H1 (cell line): ENCODE data around the gene POM121C. TPM values are rescaled to one million over a fixed set of nuclear protein-coding genes. Genes with fewer than 3 reads are reported as not detected.
A peak's percentile ranks its signal among the peaks of the same experiment; 100 is the strongest.
"Not testable (repeated sequence)": the region's sequence is repeated elsewhere in the genome, so short reads cannot be mapped to it uniquely, and the experiment has no call there.

Source experiments
- CTCF ChIA-PET: fragments of 300-600 bp; sonication (Branson Sonifier 250); formaldehyde crosslinking; loops from one replicate; lab custom pipeline; 2021; ENCODE audit not compliant: partially characterized antibody; lab: Charles Lee
- POLR2A ChIA-PET: fragments of 300-600 bp; sonication (Branson Sonifier 250); formaldehyde crosslinking; loops from one replicate; lab custom pipeline; 2021; ENCODE audit warnings: inconsistent platforms; ENCODE audit not compliant: partially characterized antibody; lab: Charles Lee
- DNase-seq, 2 experiments: peaks; one replicate each; pipeline versions ENCODE4 v3.0.0 to v3.0.0-alpha.2; 2010 to 2022; ENCODE audit warnings: low spot score in 2 of 2, low read depth in 1 of 2, mixed read lengths in 1 of 2
- FAIRE-seq: peaks from 2 replicates; lab custom pipeline; 2011; peaks lifted over from hg19 to GRCh38; lab: Jason Lieb, UNC
- H2AFZ ChIP-seq: 2 replicates; pipeline ENCODE4 v1.8.1; 2012; ENCODE audit warnings: low read length, inconsistent platforms
- H2AK5ac ChIP-seq: 2 replicates; pipeline ENCODE4 v1.6.1; 2013; ENCODE audit warnings: low read depth, low read length
- H2BK120ac ChIP-seq: replicated peaks from 2 replicates; pipeline ENCODE3; 2013; ENCODE audit warnings: low read depth, low read length, inconsistent platforms
- H2BK12ac ChIP-seq: 2 replicates; pipeline ENCODE4 v1.6.1; 2013; ENCODE audit warnings: low read depth, low read length
- H2BK15ac ChIP-seq: 2 replicates; pipeline ENCODE4 v1.6.1; 2013; ENCODE audit warnings: low read length
- H2BK20ac ChIP-seq: 2 replicates; pipeline ENCODE4 v1.6.1; 2013; ENCODE audit warnings: low read length
- H2BK5ac ChIP-seq: 2 replicates; pipeline ENCODE4 v1.6.1; 2013; ENCODE audit warnings: low read depth, low read length
- H3K14ac ChIP-seq: 2 replicates; pipeline ENCODE4 v1.6.1; 2013; ENCODE audit warnings: inconsistent platforms; ENCODE audit not compliant: insufficient read length
- H3K18ac ChIP-seq: 2 replicates; pipeline ENCODE4 v1.6.1; 2013; ENCODE audit warnings: low read length; ENCODE audit errors: extremely low read depth
- H3K23ac ChIP-seq: 2 replicates; pipeline ENCODE4 v1.6.1; 2013; ENCODE audit warnings: inconsistent platforms; ENCODE audit not compliant: insufficient read length
- H3K23me2 ChIP-seq: 2 replicates; pipeline ENCODE4 v1.6.1; 2013; ENCODE audit warnings: low read depth, low read length
- H3K27ac ChIP-seq: 2 replicates; pipeline ENCODE4 v1.6.1; 2011; ENCODE audit warnings: low read depth, low read length, inconsistent platforms
- H3K27me3 ChIP-seq, 4 experiments: replicated peaks in 1 of 4; 1 replicate in 1 of 4; 2 replicates in 3 of 4; pipeline versions ENCODE4 v1.6.1 to v1.8.1; 2011 to 2013; ENCODE audit warnings: low read length in 3 of 4, mild to moderate bottlenecking in 3 of 4, inconsistent platforms in 2 of 4, mixed read lengths in 2 of 4, moderate library complexity in 1 of 4; ENCODE audit not compliant: control insufficient read depth in 3 of 4, insufficient read depth in 3 of 4; ENCODE audit errors: extremely low read depth in 1 of 4
- H3K36me3 ChIP-seq, 4 experiments: 2 replicates each; pipeline versions ENCODE4 v1.6.1 to v1.8.1; 2011 to 2013; ENCODE audit warnings: mild to moderate bottlenecking in 4 of 4, low read length in 3 of 4, moderate library complexity in 2 of 4, control low read depth in 1 of 4, inconsistent platforms in 1 of 4; ENCODE audit not compliant: insufficient read depth in 4 of 4, control insufficient read depth in 2 of 4
- H3K4ac ChIP-seq: replicated peaks from 2 replicates; pipeline ENCODE3; 2013; ENCODE audit warnings: low read length, low read depth, mixed read lengths, inconsistent platforms; ENCODE audit not compliant: insufficient read length
- H3K4me1 ChIP-seq, 4 experiments: replicated peaks in 1 of 4; 1 replicate in 1 of 4; 2 replicates in 3 of 4; pipeline versions ENCODE4 v1.6.1 to v1.8.1; 2011 to 2013; ENCODE audit warnings: low read length in 3 of 4, inconsistent platforms in 2 of 4, mixed read lengths in 1 of 4; ENCODE audit not compliant: insufficient read depth in 4 of 4, control insufficient read depth in 3 of 4
- H3K4me2 ChIP-seq, 2 experiments: 2 replicates each; pipeline versions ENCODE4 v1.6.1 to v1.8.1; 2011 to 2013; ENCODE audit warnings: low read depth in 2 of 2, low read length in 2 of 2, control low read depth in 1 of 2, inconsistent platforms in 1 of 2, mild to moderate bottlenecking in 1 of 2; ENCODE audit not compliant: insufficient read depth in 1 of 2
- H3K4me3 ChIP-seq, 4 experiments: fragments of 200-600, 300-600 bp in 1 of 4; sonication (generic), shearing (Covaris generic), sonication (Bioruptor Twin) in 1 of 4; 2 replicates each; pipeline versions ENCODE4 v1.5.1 to v1.8.1; 2011 to 2016; ENCODE audit warnings: low read length in 4 of 4, low read depth in 3 of 4, control low read depth in 2 of 4, inconsistent platforms in 2 of 4, mild to moderate bottlenecking in 2 of 4, mixed read lengths in 1 of 4, moderate library complexity in 1 of 4; ENCODE audit not compliant: insufficient read depth in 2 of 4; ENCODE audit errors: extremely low read depth in 1 of 4
- H3K56ac ChIP-seq: replicated peaks from 2 replicates; pipeline ENCODE3; 2013; ENCODE audit warnings: low read depth, mild to moderate bottlenecking, mixed read lengths, low read length, inconsistent platforms; ENCODE audit not compliant: insufficient read length
- H3K79me1 ChIP-seq: 2 replicates; pipeline ENCODE4 v1.6.1; 2013; ENCODE audit warnings: low read depth, low read length, control low read depth
- H3K79me2 ChIP-seq, 2 experiments: 2 replicates each; pipeline versions ENCODE4 v1.6.1 to v1.8.1; 2012 to 2013; ENCODE audit warnings: low read length in 2 of 2, mild to moderate bottlenecking in 2 of 2, inconsistent platforms in 1 of 2; ENCODE audit not compliant: insufficient read depth in 2 of 2, control insufficient read depth in 1 of 2
- H3K9ac ChIP-seq, 4 experiments: replicated peaks in 1 of 4; 1 replicate in 1 of 4; 2 replicates in 3 of 4; pipeline versions ENCODE4 v1.6.1 to v1.8.1; 2011 to 2013; ENCODE audit warnings: low read depth in 3 of 4, low read length in 3 of 4, control low read depth in 2 of 4, mild to moderate bottlenecking in 2 of 4, moderate library complexity in 2 of 4, inconsistent platforms in 1 of 4; ENCODE audit errors: extremely low read depth in 1 of 4
- H3K9me3 ChIP-seq, 2 experiments: 2 replicates each; pipeline versions ENCODE4 v1.6.1 to v1.8.1; 2012 to 2013; ENCODE audit warnings: mild to moderate bottlenecking in 2 of 2, moderate library complexity in 2 of 2, control low read depth in 1 of 2, inconsistent platforms in 1 of 2, low read depth in 1 of 2, low read length in 1 of 2, mixed read lengths in 1 of 2; ENCODE audit not compliant: insufficient read depth in 2 of 2
- H4K20me1 ChIP-seq, 2 experiments: replicated peaks in 1 of 2; 2 replicates each; pipeline versions ENCODE3 to v1.8.1; 2011 to 2013; ENCODE audit warnings: inconsistent platforms in 2 of 2, low read length in 2 of 2, mild to moderate bottlenecking in 1 of 2; ENCODE audit not compliant: insufficient read depth in 2 of 2, control insufficient read depth in 1 of 2
- H4K5ac ChIP-seq: 2 replicates; pipeline ENCODE4 v1.6.1; 2013; ENCODE audit warnings: low read length, low read depth, mixed read lengths, inconsistent platforms; ENCODE audit not compliant: insufficient read length
- H4K8ac ChIP-seq: 2 replicates; pipeline ENCODE4 v1.8.0; 2013; ENCODE audit warnings: mild to moderate bottlenecking, moderate library complexity, low read length, inconsistent platforms; ENCODE audit not compliant: insufficient read depth; ENCODE audit errors: extremely low read depth
- H4K91ac ChIP-seq: replicated peaks from 2 replicates; pipeline ENCODE3; 2013; ENCODE audit warnings: low read length, mixed read lengths, inconsistent platforms; ENCODE audit not compliant: insufficient read length
- WGBS, 2 experiments: shearing (Covaris generic) in 1 of 2; methylation state at CpG; one replicate each; pipeline versions ENCODE4 v1.1.6 to v1.1.7; 2013 to 2015; ENCODE audit warnings: low lambda C conversion rate in 2 of 2, mixed read lengths in 2 of 2, inconsistent platforms in 1 of 2, low coverage in 1 of 2, missing lambda C conversion rate in 1 of 2; ENCODE audit not compliant: insufficient replicate concordance in 2 of 2, insufficient coverage in 1 of 2, insufficient read length in 1 of 2; ENCODE audit errors: extremely low coverage in 1 of 2, missing lambda C conversion rate in 1 of 2; 5-methylcytosine and 5-hydroxymethylcytosine counted together
- polyA plus RNA-seq, 7 experiments: library from polyadenylated mRNA; depleted of rRNA in 3 of 7; stranded (reverse) in 5 of 7; unstranded in 2 of 7; fragments of >200 nt in 5 of 7; fragments of 200-250 nt in 2 of 7; gene quantifications; 1 replicate in 5 of 7; 2 replicates in 1 of 7; 4 replicates in 1 of 7; pipeline versions ENCODE4 v1.2.1 to v1.2.3, GENCODE V29; 2011 to 2013; ENCODE audit warnings: missing spikeins in 2 of 7, mixed read lengths in 2 of 7
- total RNA-seq: library from RNA; stranded (reverse); fragmentation: NEBNext Ultra II Directional; extraction: Animal tissue kit (Norgen Biotek cat#: 25700); gene quantifications from 2 replicates; pipeline ENCODE4 v1.2.1, GENCODE V29; 2021
- TF ChIP-seq, protein P1 (sequence below), 3 experiments: IDR thresholded peaks; 1 replicate in 2 of 3; 2 replicates in 1 of 3; pipeline versions ENCODE4 v1.5.1 to v1.6.1; 2011; ENCODE audit warnings: low read length in 3 of 3, mild to moderate bottlenecking in 3 of 3, inconsistent platforms in 2 of 3, low read depth in 1 of 3, moderate library complexity in 1 of 3; ENCODE audit not compliant: insufficient read depth in 1 of 3; ENCODE audit errors: control extremely low read depth in 1 of 3

POM121C gene
- total and polyA plus RNA-seq, 2 of the 8 experiments (the other 6 are each of a cell fraction or from before 2014, with no cell fraction given) = 16.5 to 58.0 TPM

DNA sequence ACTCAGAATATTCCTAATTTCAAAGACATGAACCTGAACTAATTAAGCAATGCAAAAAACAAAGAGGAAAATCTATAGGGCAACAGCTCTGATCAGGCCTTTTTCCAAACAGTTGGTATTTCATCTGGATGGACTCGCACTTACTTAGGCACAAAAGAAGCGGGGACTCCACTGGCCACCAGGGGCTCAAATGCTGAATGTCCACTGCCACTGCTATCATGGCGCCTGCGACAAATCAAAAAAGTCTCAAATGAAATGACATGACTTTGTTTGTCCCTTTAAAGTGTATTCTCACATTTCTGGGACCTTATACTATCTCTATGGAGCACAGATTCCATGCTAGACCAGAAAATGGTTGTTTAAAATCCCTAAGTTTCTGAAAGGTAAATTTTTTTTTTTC is 47.1 kb downstream of the POM121C start:
- 95% methylated on average over 4 of the region's 4 CpGs; no CpG with 5 or more reads in 1 of the 2 experiments for WGBS, 2 experiments

More for the DNA sequence above, 47.1 kb downstream of the POM121C start:
- FAIRE-seq, H3K4me2 ChIP-seq, H3K23me2 ChIP-seq, POLR2A ChIA-PET, H2AFZ ChIP-seq, H2BK5ac ChIP-seq, H2BK120ac ChIP-seq, H2BK20ac ChIP-seq, H3K27me3 ChIP-seq, DNase-seq, H3K9me3 ChIP-seq, H2BK12ac ChIP-seq, H3K4me1 ChIP-seq, H4K8ac ChIP-seq, H4K5ac ChIP-seq, H3K79me1 ChIP-seq, H4K20me1 ChIP-seq, H3K27ac ChIP-seq, H3K56ac ChIP-seq, H3K4ac ChIP-seq, H3K23ac ChIP-seq, H3K18ac ChIP-seq, H3K14ac ChIP-seq, H3K9ac ChIP-seq, H3K79me2 ChIP-seq, H4K91ac ChIP-seq, H2AK5ac ChIP-seq, H3K4me3 ChIP-seq, H2BK15ac ChIP-seq: not testable (repeated sequence)
- TF ChIP-seq, protein P1, sequence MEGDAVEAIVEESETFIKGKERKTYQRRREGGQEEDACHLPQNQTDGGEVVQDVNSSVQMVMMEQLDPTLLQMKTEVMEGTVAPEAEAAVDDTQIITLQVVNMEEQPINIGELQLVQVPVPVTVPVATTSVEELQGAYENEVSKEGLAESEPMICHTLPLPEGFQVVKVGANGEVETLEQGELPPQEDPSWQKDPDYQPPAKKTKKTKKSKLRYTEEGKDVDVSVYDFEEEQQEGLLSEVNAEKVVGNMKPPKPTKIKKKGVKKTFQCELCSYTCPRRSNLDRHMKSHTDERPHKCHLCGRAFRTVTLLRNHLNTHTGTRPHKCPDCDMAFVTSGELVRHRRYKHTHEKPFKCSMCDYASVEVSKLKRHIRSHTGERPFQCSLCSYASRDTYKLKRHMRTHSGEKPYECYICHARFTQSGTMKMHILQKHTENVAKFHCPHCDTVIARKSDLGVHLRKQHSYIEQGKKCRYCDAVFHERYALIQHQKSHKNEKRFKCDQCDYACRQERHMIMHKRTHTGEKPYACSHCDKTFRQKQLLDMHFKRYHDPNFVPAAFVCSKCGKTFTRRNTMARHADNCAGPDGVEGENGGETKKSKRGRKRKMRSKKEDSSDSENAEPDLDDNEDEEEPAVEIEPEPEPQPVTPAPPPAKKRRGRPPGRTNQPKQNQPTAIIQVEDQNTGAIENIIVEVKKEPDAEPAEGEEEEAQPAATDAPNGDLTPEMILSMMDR (IDR thresholded peaks at IDR 0.05; ENCODE audit: control extremely low read depth in 1 of 3, insufficient read depth in 1 of 3, low read depth in 1 of 3, low read length in 3 of 3) = peak in 1 of 3 experiments; percentile 6; a peak in 1 of 4 replicates
- H3K36me3 ChIP-seq = peaks cover 19 to 56% (median 36%) of the 10 kb centered on the region in 4 experiments
- CTCF ChIA-PET = interaction anchor here (0.8 kb wide), 1 partner anchor 19 kb away, joined by 3 read pairs; no protein-coding TSS in a partner anchor
